Choroid plexus epithelial cell (primary cell): Measurements from ENCODE around the gene EHF.

Experiments
- DNase-seq: peaks from one replicate; pipeline ENCODE4 v3.0.0-alpha.2; 2010; ENCODE audit warnings: low read depth
- H3K4me3 ChIP-seq: 2 replicates; pipeline ENCODE4 v1.5.1; 2011; ENCODE audit warnings: low read depth, mild to moderate bottlenecking, control low read depth, low read length, moderate library complexity
- CTCF ChIP-seq: conservative IDR thresholded peaks from 2 replicates; pipeline ENCODE4 v1.5.1; 2011; ENCODE audit warnings: low read depth, mild to moderate bottlenecking, control low read depth, inconsistent platforms, low read length, moderate library complexity

Gene EHF

GRCh38 chr11:34624069-34624468, 3.2 kb downstream of the EHF start:
- DNase-seq, result no peak
- TF ChIP-seq CTCF, result no peak
- no peak overlapping the region for H3K4me3 ChIP-seq

DNA sequence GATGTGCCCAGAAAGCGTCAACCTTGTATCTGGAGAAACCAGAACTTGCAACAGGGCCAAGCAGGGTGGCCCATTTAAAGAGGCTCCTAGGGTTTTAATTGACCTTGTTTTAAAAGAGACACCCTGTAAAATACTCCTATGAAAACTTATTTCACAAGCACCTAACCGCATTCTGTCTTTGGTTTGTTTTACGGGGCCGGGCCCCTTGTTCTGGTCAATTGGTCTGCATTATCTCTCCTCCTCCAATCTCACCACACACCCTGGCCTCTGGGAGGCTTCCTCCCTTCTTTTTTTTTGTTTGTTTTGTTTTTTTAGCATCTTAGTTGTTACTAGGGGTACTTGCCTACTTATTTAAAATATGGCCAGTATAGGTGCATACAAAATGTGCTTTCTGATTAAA, 4.7 kb downstream of the EHF start:
- no peak for DNase-seq
- no peak for TF ChIP-seq CTCF

DNA sequence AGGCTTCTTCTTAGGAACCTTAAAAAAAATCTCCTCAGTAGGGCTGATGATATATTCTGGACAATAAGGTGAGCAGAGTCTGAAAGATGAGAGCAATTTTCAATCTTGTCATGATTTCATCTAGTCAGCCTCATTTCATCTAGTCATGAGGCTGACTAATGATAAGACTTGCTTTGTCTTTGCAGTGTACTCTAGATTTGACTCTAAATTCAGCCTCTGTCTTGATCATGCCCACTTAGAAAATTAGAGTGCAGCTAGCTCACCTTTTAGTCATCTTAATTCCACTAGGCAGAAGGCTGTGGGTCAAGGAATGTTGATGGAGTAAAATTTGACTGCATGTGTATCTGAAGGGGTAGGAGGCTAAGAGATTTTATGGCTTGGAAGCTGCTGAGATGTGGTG, 5.5 kb downstream of the EHF start:
- TF ChIP-seq CTCF, result no peak
- DNase-seq, result no peak
- H3K4me3 ChIP-seq, result no peak overlapping the region

More for the DNA sequence above, 4.7 kb downstream of the EHF start:
- H3K4me3 ChIP-seq, result no peak overlapping the region

GRCh38 chr11:34627197-34627596, 6.3 kb downstream of the EHF start:
- no peak for DNase-seq
- no peak overlapping the region for H3K4me3 ChIP-seq
- TF ChIP-seq CTCF, result no peak

- no peak overlapping the region for H3K4me3 ChIP-seq
- DNase-seq, result no peak
- no peak for TF ChIP-seq CTCF
Measured at GRCh38 chr11:34629711-34630110, 8.8 kb downstream of the EHF start.

DNA sequence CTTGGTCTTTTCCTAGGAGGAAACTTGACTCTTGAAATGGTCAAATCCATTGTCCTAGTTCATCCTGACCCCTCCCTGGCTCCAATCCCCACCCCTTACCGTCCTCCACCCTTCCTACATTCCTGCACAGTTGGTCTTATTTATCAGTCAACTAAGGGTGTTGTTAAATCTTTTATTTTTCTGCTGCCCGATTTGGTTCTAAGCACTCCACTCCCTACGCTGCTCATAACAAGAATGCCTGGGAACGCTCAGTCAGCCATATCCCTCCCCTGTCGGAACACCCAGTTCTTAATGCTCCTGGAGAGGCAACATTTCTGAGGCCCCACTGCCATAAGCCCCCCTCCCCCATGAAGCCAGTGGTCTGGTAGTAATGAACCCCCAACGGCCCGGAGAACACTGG, 9.7 kb downstream of the EHF start:
- no peak for TF ChIP-seq CTCF
- no peak overlapping the region for H3K4me3 ChIP-seq
- no peak for DNase-seq

- TF ChIP-seq CTCF, result no peak
- no peak overlapping the region for H3K4me3 ChIP-seq
Measured at GRCh38 chr11:34631297-34631696, 10.4 kb downstream of the EHF start.

More at GRCh38 chr11:34631297-34631696, 10.4 kb downstream of the EHF start:
- DNase-seq, result no peak
